Type B pancreatic cell (in vitro differentiated cells): ENCODE data around the gene EIF4E3. TPM values are rescaled to one million over a fixed set of nuclear protein-coding genes. Genes with fewer than 3 reads are reported as not detected.

Experiments
- DNase-seq: peaks from one replicate; pipeline ENCODE4 v3.0.0; 2021; ENCODE audit warnings: mixed read lengths; ENCODE audit not compliant: unreplicated experiment; ENCODE audit errors: extremely low spot score
- H3K27ac Mint-ChIP-seq: 2 replicates; pipeline ENCODE4 v1.8.0; 2021; ENCODE audit warnings: mild to moderate bottlenecking, mixed read lengths
- H3K27me3 Mint-ChIP-seq: 2 replicates; pipeline ENCODE4 v1.8.0; 2021; ENCODE audit warnings: mixed read lengths
- H3K36me3 Mint-ChIP-seq: 2 replicates; pipeline ENCODE4 v1.8.0; 2021; ENCODE audit warnings: mixed read lengths
- H3K4me1 Mint-ChIP-seq: one replicate; pipeline ENCODE4 v1.8.0; 2021; ENCODE audit warnings: mixed read lengths; ENCODE audit not compliant: unreplicated experiment
- H3K4me3 Mint-ChIP-seq: 2 replicates; pipeline ENCODE4 v1.8.0; 2021; ENCODE audit warnings: mild to moderate bottlenecking, mixed read lengths
- H3K9me3 Mint-ChIP-seq: 2 replicates; pipeline ENCODE4 v1.8.0; 2021; ENCODE audit warnings: mixed read lengths
- CTCF ChIP-seq: fragments of 200-600 bp; sonication (generic); conservative IDR thresholded peaks from 2 replicates; pipeline ENCODE4 v1.5.0; 2021; ENCODE audit warnings: antibody characterized with exemption, mild to moderate bottlenecking
- total RNA-seq: library from RNA; stranded (reverse); gene quantifications from 2 replicates; pipeline ENCODE4 v1.2.1, GENCODE V29; 2021; ENCODE audit warnings: low replicate concordance

The EIF4E3 gene
- total RNA-seq, 1 donor from 2014 or later = 16.2 TPM

- peaks cover 12% of the 10 kb centered on the region for H3K36me3 Mint-ChIP-seq
- H3K27me3 Mint-ChIP-seq = no peaks in the 10 kb centered on the region
- H3K4me1 Mint-ChIP-seq = peaks cover 38% of the 10 kb centered on the region
- no peak overlapping the region for H3K4me3 Mint-ChIP-seq
- H3K27ac Mint-ChIP-seq = no peak overlapping the region
- peaks cover 5% of the 10 kb centered on the region for H3K9me3 Mint-ChIP-seq
- DNase-seq = no peak
- TF ChIP-seq CTCF = no peak
Observed at GRCh38 chr3:71707595-71707994, 17.6 kb downstream of the EIF4E3 start.

- DNase-seq = no peak
- TF ChIP-seq CTCF = no peak
- no peak overlapping the region for H3K4me3 Mint-ChIP-seq
Observed at GRCh38 chr3:71705681-71706080, 19.5 kb downstream of the EIF4E3 start.

GRCh38 chr3:71704915-71705314, 20.3 kb downstream of the EIF4E3 start:
- TF ChIP-seq CTCF = no peak
- peaks cover 12% of the 10 kb centered on the region for H3K36me3 Mint-ChIP-seq
- no peak overlapping the region for H3K4me3 Mint-ChIP-seq
- H3K27ac Mint-ChIP-seq = no peak overlapping the region
- H3K27me3 Mint-ChIP-seq = no peaks in the 10 kb centered on the region
- H3K4me1 Mint-ChIP-seq = peaks cover 32% of the 10 kb centered on the region
- no peak for DNase-seq
- peaks cover 5% of the 10 kb centered on the region for H3K9me3 Mint-ChIP-seq

More at GRCh38 chr3:71705681-71706080, 19.5 kb downstream of the EIF4E3 start:
- no peak overlapping the region for H3K27ac Mint-ChIP-seq
- H3K9me3 Mint-ChIP-seq = peaks cover 5% of the 10 kb centered on the region
- H3K36me3 Mint-ChIP-seq = peaks cover 12% of the 10 kb centered on the region
- no peaks in the 10 kb centered on the region for H3K27me3 Mint-ChIP-seq
- H3K4me1 Mint-ChIP-seq = peaks cover 32% of the 10 kb centered on the region

- Mint-ChIP-seq H3K36me3 (peaks cover 16% of the 10 kb centered on the region), H3K27me3 (no peaks in the 10 kb centered on the region), H3K9me3 (peaks cover 5% of the 10 kb centered on the region), H3K4me1 (peaks cover 32% of the 10 kb centered on the region), H3K4me3 (no peak overlapping the region), H3K27ac (peak overlapping the region; percentile 66)
- no peak for DNase-seq
- no peak for TF ChIP-seq CTCF
Observed at GRCh38 chr3:71703797-71704196, 21.4 kb downstream of the EIF4E3 start.

- DNase-seq = no peak
- Mint-ChIP-seq H3K27me3 (no peaks in the 10 kb centered on the region), H3K36me3 (peaks cover 23% of the 10 kb centered on the region), H3K4me1 (peaks cover 29% of the 10 kb centered on the region), H3K9me3 (peaks cover 8% of the 10 kb centered on the region), H3K27ac (no peak overlapping the region), H3K4me3 (no peak overlapping the region)
- TF ChIP-seq CTCF = no peak
Observed at GRCh38 chr3:71702131-71703024, 22.8 kb downstream of the EIF4E3 start.
